OCI-LY7 (cell line): Measurements from ENCODE around the gene BRDT. TPM values are rescaled to one million over a fixed set of nuclear protein-coding genes. Genes with fewer than 3 reads are reported as not detected.

Experiments
- BruUV-seq: library from RNA; stranded (reverse); fragments of 400-500 nt; replicated peaks from 2 replicates; lab custom pipeline; 2021; lab: Mats Ljungman, UMichigan
- CTCF ChIA-PET: fragments of 300-600 bp; sonication (Branson Sonifier 250); formaldehyde crosslinking; loops from one replicate; lab custom pipeline; 2022; ENCODE audit warnings: antibody characterized with exemption; ENCODE audit not compliant: unreplicated experiment; lab: Charles Lee
- POLR2A ChIA-PET: fragments of 300-600 bp; sonication (Branson Sonifier 250); formaldehyde crosslinking; loops from one replicate; lab custom pipeline; 2022; ENCODE audit warnings: antibody characterized with exemption; lab: Charles Lee
- DNase-seq: peaks from one replicate; pipeline ENCODE4 v3.0.0-alpha.2; 2015; ENCODE audit warnings: low spot score
- H2AFZ ChIP-seq: fragments of 200-600 bp; sonication (generic), shearing (Covaris generic); 2 replicates; pipeline ENCODE4 v1.6.1; 2014; ENCODE audit warnings: mild to moderate bottlenecking, antibody characterized with exemption, low read length, moderate library complexity
- H3K27ac ChIP-seq: fragments of 200-600 bp; sonication (generic); 2 replicates; pipeline ENCODE4 v1.5.1; 2014; ENCODE audit warnings: mixed run types, low read depth, mild to moderate bottlenecking, moderate library complexity, low read length, inconsistent platforms; ENCODE audit not compliant: poor library complexity, severe bottlenecking
- H3K36me3 ChIP-seq: fragments of 200-600 bp; sonication (generic); 2 replicates; pipeline ENCODE4 v1.6.1; 2014; ENCODE audit warnings: mild to moderate bottlenecking, antibody characterized with exemption, low read length, moderate library complexity, mixed read lengths; ENCODE audit not compliant: insufficient read depth
- H3K4me1 ChIP-seq: fragments of 200-600 bp; sonication (generic); 2 replicates; pipeline ENCODE4 v1.5.1; 2014; ENCODE audit warnings: mild to moderate bottlenecking, low read length; ENCODE audit not compliant: insufficient read depth, poor library complexity, severe bottlenecking
- H3K4me2 ChIP-seq: fragments of 200-600 bp; sonication (generic); 2 replicates; pipeline ENCODE4 v1.6.1; 2014; ENCODE audit warnings: mild to moderate bottlenecking, low read length
- H3K4me3 ChIP-seq: fragments of 200-600 bp; sonication (generic); 2 replicates; pipeline ENCODE4 v1.5.1; 2014; ENCODE audit warnings: mild to moderate bottlenecking, low read depth, low read length; ENCODE audit not compliant: poor library complexity, severe bottlenecking
- H3K79me2 ChIP-seq: fragments of 200-600 bp; sonication (generic); 2 replicates; pipeline ENCODE4 v1.6.1; 2016; ENCODE audit warnings: low read depth, mild to moderate bottlenecking, low read length, moderate library complexity, mixed read lengths; ENCODE audit not compliant: insufficient read depth
- H3K9me2 ChIP-seq: fragments of 200-600 bp; sonication (generic); 2 replicates; pipeline ENCODE4 v1.6.1; 2016; ENCODE audit warnings: mild to moderate bottlenecking, low read length, mixed read lengths; ENCODE audit not compliant: insufficient read depth
- H3K9me3 ChIP-seq: fragments of 200-600 bp; sonication (generic); 2 replicates; pipeline ENCODE4 v1.6.1; 2014; ENCODE audit warnings: mild to moderate bottlenecking, mixed run types, low read length, mixed read lengths
- H4K20me1 ChIP-seq: fragments of 200-600 bp; sonication (generic); 2 replicates; pipeline ENCODE4 v1.6.1; 2014; ENCODE audit warnings: mild to moderate bottlenecking, antibody characterized with exemption, low read length, moderate library complexity, mixed read lengths; ENCODE audit not compliant: insufficient read depth
- EZH2phosphoT487 ChIP-seq: fragments of 200-600 bp; sonication (generic); IDR thresholded peaks from 2 replicates; pipeline ENCODE4 v1.6.1; 2018; ENCODE audit warnings: low read depth, borderline replicate concordance, mild to moderate bottlenecking, mixed run types, antibody characterized with exemption, low read length, moderate library complexity, mixed read lengths
- intact Hi-C: fragments of 100-400 bp; cut with micrococcal nuclease; formaldehyde crosslinking; loops from one replicate; pipeline ENCODE4 v1.10.0; 2022; ENCODE audit not compliant: unreplicated experiment
- total RNA-seq, 2 experiments: library from RNA; depleted of rRNA in 1 of 2; stranded (reverse); fragments of >200 nt in 1 of 2; shearing (Covaris generic) in 1 of 2; gene quantifications; 2 replicates each; pipeline ENCODE4 v1.2.3, GENCODE V29; 2014 to 2022
- TF ChIP-seq, protein P1 (sequence below): fragments of 200-600 bp; sonication (generic); conservative IDR thresholded peaks from 2 replicates; pipeline ENCODE4 v1.5.1; 2014; ENCODE audit warnings: mild to moderate bottlenecking, antibody characterized with exemption, low read length, moderate library complexity, mixed read lengths

The BRDT gene
- total RNA-seq, 2 experiments from 2014 or later = not detected

DNA sequence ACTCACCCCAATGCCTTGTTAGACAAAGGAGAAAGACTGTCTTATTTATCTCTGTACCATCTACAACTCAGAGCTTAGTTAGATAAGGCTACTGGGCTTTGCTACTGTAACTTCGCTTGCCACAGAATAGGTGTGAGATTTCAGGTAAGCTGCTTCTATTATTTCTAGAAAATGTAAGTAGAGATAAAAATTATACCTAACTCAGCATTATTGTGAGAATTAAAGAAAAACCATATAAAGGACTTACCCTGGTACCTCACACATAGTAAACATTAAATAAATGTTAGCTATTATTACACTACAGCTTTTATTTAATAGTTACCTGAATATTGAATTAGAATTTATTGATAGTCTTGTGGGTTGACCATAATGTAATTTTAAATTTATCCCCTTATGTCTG lies 44.1 kb downstream of the BRDT start:
- Histone ChIP-seq H3K36me3 (no peaks in the 10 kb centered on the region), H3K79me2 (no peaks in the 10 kb centered on the region), H3K4me2 (no peak overlapping the region), H3K9me2 (no peaks in the 10 kb centered on the region), H3K9me3 (no peaks in the 10 kb centered on the region), H4K20me1 (no peaks in the 10 kb centered on the region), H3K27ac (no peak overlapping the region), H3K4me1 (no peaks in the 10 kb centered on the region), H3K4me3 (no peak overlapping the region), H2AFZ (no peak overlapping the region)
- CTCF ChIA-PET = no interaction called here
- TF ChIP-seq EZH2phosphoT487 = no peak
- TF ChIP-seq, protein P1, sequence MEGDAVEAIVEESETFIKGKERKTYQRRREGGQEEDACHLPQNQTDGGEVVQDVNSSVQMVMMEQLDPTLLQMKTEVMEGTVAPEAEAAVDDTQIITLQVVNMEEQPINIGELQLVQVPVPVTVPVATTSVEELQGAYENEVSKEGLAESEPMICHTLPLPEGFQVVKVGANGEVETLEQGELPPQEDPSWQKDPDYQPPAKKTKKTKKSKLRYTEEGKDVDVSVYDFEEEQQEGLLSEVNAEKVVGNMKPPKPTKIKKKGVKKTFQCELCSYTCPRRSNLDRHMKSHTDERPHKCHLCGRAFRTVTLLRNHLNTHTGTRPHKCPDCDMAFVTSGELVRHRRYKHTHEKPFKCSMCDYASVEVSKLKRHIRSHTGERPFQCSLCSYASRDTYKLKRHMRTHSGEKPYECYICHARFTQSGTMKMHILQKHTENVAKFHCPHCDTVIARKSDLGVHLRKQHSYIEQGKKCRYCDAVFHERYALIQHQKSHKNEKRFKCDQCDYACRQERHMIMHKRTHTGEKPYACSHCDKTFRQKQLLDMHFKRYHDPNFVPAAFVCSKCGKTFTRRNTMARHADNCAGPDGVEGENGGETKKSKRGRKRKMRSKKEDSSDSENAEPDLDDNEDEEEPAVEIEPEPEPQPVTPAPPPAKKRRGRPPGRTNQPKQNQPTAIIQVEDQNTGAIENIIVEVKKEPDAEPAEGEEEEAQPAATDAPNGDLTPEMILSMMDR = no peak
- POLR2A ChIA-PET = interaction anchor here (0.6 to 1.0 kb wide), 3 partner anchors 13 to 496 kb away, joined by 3 read pairs; no protein-coding TSS in a partner anchor
- no TSS peak for BruUV-seq
- intact Hi-C loops = no loop called here
- no peak for DNase-seq

DNA sequence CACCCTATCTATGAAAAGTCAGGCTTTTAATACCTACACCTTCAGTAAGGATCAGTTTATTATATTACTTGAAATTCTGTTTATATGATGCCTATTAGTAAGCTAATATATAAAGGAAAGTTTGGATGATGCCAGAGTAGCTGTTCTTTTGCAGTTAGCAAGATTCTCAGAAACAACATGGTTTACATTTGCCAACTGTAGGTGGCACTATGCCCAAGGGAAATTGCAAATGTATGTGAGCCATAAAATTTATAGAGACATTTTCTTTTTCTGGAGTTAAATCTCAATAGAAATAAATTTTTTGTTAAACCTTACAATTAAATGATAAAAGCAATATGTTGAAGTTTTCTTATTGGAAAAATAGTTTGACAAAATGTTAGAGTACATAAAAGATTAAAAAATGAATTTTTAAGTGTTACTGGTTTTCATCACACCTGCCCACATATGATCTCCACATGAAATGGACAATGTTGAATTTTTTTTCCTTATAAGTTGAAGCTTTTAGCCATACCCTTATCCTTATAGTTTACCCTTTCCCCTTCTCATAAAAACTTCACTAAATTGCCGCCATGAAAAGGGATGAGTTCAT lies 48.5 kb downstream of the BRDT start:
- peak; percentile 50 for DNase-seq
- no peaks in the 10 kb centered on the region for H3K79me2 ChIP-seq
- no TSS peak for BruUV-seq

More for the DNA sequence above, 48.5 kb downstream of the BRDT start:
- Histone ChIP-seq H3K27ac (no peak overlapping the region), H3K9me2 (no peaks in the 10 kb centered on the region), H3K9me3 (no peaks in the 10 kb centered on the region), H4K20me1 (no peaks in the 10 kb centered on the region), H3K4me3 (no peak overlapping the region), H3K4me1 (no peaks in the 10 kb centered on the region), H3K4me2 (no peak overlapping the region), H3K36me3 (no peaks in the 10 kb centered on the region), H2AFZ (no peak overlapping the region)
- intact Hi-C loops = loop anchor here (5.0 kb wide), 2 partner anchors 295 to 625 kb away; no protein-coding TSS in a partner anchor
- POLR2A ChIA-PET = interaction anchor here (0.5 to 1.0 kb wide), 3 partner anchors 9 to 419 kb away, joined by 3 to 7 read pairs (median 3); no protein-coding TSS in a partner anchor
- CTCF ChIA-PET = no interaction called here
- no peak for TF ChIP-seq EZH2phosphoT487
- TF ChIP-seq, protein P1 = peak; percentile 91
